ENCODE results near the gene GPR137. TPM values are rescaled to one million over a fixed set of nuclear protein-coding genes. Genes with fewer than 3 reads are reported as not detected.

GPR137 gene
- total and polyA plus RNA-seq, 10 of the 15 experiments (the other 5 are each of a cell fraction or from before 2014, with no cell fraction given): 0.37 to 29.2 (median 13.8) TPM

GRCh38 chr11:64304316-64305072 is 18.8 kb downstream of the GPR137 start (continued):
- TF ChIP-seq ZBTB33 (IDR thresholded peaks at IDR 0.05) (no peak), USF2 (IDR thresholded peaks at IDR 0.05; ENCODE audit: borderline replicate concordance, low read depth, low read length) (no peak; the same call in 1 of the 2 replicates), CBX3 (IDR thresholded peaks at IDR 0.05; ENCODE audit: borderline replicate concordance, low read depth) (no peak), NFYB (IDR thresholded peaks at IDR 0.05; ENCODE audit: insufficient read depth, low read depth, low read length) (no peak), SUZ12 (IDR thresholded peaks at IDR 0.05; ENCODE audit: unreplicated experiment) (no peak), TCF12 (IDR thresholded peaks at IDR 0.05; ENCODE audit: low read depth, low read length) (no peak), PRDM15 (CRISPR knock-in tag; IDR thresholded peaks at IDR 0.05) (no peak), SMARCA5 (IDR thresholded peaks at IDR 0.05) (peak; percentile 93; the same call in 1 of the 2 replicates), E2F8 (IDR thresholded peaks at IDR 0.05; ENCODE audit: low read depth, partially characterized antibody) (no peak), FOS (IDR thresholded peaks at IDR 0.05; ENCODE audit: borderline replicate concordance, extremely low read depth, insufficient read length) (no peak), TARDBP (IDR thresholded peaks at IDR 0.05; ENCODE audit: borderline replicate concordance) (0 out of 2 replicates have a peak, but pooled peaks have one; percentile 25), POLR2A (IDR thresholded peaks at IDR 0.05; ENCODE audit: low read depth, low read length) (0 out of 2 replicates have a peak, but pooled peaks have one; percentile 57), GATAD2B (conservative IDR thresholded peaks at IDR 0.05; ENCODE audit: low read depth) (peak; percentile 62), RFX5 (IDR thresholded peaks at IDR 0.05; ENCODE audit: low read depth, low read length) (no peak), BCL11A (IDR thresholded peaks at IDR 0.05; ENCODE audit: low read depth, low read length) (no peak), MXI1 (IDR thresholded peaks at IDR 0.05; ENCODE audit: low read depth, low read length) (peak; percentile 79; the same call in 1 of the 2 replicates)
